ENCODE results near the gene TTC7B.

Gene TTC7B

DNA sequence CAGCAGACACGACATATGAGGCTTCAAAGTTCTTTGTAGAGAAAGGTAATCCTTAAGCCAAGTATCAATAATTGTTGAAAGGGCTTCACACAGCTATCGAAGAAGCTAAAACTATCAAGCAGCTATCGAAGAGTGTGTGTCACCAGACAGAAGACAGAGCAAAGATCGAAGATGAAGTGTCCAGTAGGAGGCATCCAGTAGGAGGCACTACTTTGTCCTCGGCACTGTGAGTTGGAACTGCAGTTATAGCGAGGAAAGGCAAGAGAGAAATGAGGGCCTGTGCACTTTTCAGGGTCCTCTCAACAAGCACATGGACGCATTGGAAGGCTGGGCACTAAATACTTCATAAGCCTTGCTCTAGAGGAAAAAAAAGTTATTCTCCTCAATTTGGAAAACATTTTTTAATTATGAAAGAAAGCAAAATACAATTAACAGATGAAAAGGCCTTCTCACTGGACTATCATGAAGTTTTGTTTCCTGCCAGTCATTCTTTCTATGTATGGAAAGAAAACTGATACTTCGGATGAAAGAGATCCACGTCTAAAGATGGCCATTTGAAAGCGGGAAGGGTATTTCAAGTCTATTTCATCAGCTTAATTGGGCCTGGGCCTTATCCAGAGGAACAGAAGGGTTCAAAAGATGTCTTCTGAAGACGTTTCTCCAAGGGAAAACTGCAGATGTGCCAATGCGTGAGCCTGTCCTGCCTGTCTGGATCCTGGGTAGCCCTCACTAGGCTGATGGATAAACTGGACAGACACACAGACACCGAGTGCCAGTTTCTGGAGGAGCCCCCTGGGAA lies 244.9 kb downstream of the TTC7B start:
- DNase-seq = no peak

DNA sequence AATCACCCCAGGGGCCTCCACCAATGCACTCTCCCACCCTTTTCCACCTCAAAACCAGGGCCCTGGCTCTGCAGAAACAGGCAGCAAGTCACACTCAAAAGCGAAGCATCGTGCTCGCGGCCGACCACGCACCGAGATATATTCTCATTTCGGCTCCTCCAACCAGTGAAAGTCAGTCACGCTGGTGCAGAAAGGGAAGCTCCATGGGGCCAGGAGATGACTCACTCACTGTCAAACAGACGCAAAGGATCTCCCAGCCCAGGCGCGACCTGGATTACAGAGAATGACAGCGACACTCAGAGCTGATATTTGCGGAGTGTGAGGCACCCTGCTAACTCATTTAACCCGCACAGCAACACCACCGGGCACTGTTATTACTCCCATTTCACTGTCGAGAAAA lies 245.8 kb downstream of the TTC7B start:
- DNase-seq = no peak

- no peak for DNase-seq
Observed at GRCh38 chr14:90569606-90570387, 246.4 kb downstream of the TTC7B start.

DNA sequence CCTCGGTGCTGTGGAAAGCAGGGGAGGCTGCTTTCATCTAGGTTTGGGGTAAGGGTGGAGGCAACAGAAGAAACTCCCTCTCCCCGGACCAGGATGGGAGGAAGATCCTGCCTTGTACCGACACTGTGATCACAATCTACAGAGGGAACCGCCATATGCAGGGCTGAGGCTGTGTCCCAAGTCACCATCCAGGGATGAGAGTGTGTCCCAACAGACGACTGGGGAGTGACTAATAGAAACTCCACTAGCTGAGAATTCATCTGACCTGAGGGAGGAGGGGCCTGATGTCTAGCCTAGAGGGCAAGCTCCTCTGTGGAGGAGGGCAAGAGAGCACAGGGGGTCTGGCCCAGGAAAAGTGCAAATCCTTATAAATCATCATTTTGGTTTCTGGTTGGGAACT lies 247.0 kb downstream of the TTC7B start:
- DNase-seq = no peak

- DNase-seq = no peak
Observed at GRCh38 chr14:90568405-90568804, 247.8 kb downstream of the TTC7B start.

DNA sequence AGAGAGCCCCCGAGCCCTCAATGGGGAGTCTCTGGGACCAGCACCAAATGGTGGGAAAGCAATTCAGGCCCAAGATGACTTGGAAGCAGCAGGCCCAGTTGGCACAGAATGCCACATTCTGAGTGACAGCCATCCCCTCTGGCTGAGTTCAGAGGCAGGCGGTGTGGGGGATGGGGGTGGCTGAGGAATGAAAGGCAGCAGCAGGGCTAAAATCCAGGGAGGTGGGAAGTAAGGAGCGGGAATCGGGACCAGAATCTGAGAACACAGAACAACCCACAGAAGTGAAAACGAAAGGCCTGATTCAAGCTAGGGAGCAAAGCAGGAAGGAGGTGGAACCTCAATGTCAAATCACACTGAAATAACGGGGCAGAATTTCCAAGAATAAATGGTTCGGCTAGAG lies 248.2 kb downstream of the TTC7B start:
- no peak for DNase-seq

DNA sequence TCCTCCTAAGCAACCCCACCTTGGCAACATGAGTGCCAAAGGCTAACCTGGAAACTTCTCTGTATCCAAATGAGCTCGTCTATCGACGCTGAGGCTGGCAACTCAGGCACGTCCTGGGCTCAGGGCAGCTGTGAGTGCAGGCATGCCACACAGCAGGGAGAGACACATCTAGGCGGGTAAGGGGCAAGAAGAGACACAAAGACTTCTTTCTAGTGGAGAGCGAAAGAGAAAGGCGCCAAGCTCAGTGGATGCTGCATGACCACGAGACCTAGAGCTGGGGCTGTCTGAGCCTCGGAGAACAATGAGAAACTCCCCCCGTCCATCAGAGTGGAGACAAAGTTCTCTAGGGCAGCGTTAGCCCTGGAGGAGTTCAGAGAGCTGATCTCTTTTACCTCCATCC lies 249.0 kb downstream of the TTC7B start:
- DNase-seq = no peak

DNA sequence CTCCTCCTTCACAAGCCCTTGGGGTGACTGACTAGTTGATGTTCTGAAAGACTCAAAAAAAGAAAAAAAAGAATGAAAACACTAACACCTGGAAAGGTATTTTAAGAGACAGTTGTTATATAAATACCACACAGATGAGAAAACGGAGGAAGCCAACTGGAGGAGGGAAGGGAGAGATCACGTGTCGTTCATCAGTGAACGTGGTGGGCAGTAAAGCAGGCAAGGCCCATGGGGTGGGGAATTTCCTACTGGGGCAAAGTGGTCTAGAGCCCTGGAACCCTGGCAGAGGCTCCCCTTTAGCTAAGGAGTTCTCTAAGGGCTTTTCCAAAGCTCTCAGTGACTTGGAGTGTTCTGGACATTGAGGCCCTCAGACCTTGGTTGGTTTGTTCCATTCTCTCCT lies 249.7 kb downstream of the TTC7B start:
- DNase-seq = no peak

DNA sequence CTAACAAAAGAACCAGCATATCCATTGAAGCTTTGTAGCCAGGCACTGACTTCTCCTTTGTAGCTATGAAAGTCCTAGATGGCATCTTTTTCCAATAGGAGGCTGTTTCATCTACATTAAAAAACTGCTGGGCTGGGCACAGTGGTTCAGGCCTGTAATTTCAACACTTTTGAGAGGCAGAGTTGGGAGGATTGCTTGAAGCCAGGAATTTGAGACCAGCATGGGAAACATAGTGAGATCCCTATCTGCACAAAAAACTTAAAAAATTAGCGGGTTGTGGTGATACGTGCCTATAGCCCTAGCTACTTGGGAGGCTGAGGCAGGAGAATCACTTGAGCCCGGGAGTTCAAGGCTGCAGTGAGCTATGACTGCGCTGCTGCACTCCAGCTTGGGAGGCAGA lies 251.7 kb downstream of the TTC7B start:
- no peak for DNase-seq

GRCh38 chr14:90562652-90563051 lies 253.6 kb downstream of the TTC7B start:
- DNase-seq = no peak

DNA sequence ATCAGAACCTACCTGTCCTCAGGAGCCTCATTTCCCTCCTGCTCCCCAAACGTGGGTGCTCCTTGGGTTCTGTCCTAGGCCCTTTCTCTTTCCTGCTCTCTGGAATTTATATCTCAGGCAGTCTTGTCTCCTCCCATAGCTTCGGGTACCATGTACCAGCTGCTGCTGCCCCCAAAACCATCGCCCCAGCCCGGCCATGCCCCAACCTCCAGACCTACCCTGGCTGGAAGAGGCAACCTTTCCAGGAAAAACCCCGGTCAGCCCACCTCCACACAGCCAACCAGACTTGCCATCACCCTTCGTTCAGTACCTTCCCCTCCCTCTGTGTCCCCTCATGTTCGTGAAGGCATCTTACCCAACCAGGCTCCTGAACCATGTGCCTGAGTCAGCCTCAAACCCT lies 254.3 kb downstream of the TTC7B start:
- DNase-seq = no peak

DNA sequence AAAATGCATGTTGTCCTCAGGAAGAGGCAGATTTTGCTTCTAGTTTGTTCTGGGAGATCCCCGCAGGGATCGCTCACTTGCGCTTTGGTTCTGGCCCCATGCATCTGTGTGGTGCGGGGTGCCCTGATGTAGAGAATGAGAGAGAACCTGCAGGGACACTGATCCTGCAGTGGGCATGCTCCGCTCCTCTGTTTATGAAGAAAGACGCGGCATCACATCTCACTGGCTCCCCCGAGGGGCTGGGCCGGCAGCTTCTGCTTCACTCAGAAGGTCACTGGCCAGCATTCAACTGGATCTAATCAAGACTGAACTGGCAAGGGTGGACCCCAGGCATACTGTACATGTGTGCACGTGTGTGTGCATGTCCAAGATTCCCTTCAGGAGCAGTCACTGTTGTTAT lies 255.2 kb downstream of the TTC7B start:
- DNase-seq = no peak

- no peak for DNase-seq
Observed at GRCh38 chr14:90560558-90560957, 255.7 kb downstream of the TTC7B start.

GRCh38 chr14:90559811-90560492 lies 256.3 kb downstream of the TTC7B start:
- DNase-seq = no peak

GRCh38 chr14:90558983-90559590 lies 257.1 kb downstream of the TTC7B start:
- no peak for DNase-seq

GRCh38 chr14:90558041-90558982 lies 257.9 kb downstream of the TTC7B start:
- DNase-seq = no peak

- DNase-seq = no peak
Observed at GRCh38 chr14:90557516-90557915, 258.7 kb downstream of the TTC7B start.

GRCh38 chr14:90556666-90557450 lies 259.4 kb downstream of the TTC7B start:
- no peak for DNase-seq

GRCh38 chr14:90556012-90556477 lies 260.2 kb downstream of the TTC7B start:
- DNase-seq = no peak

DNA sequence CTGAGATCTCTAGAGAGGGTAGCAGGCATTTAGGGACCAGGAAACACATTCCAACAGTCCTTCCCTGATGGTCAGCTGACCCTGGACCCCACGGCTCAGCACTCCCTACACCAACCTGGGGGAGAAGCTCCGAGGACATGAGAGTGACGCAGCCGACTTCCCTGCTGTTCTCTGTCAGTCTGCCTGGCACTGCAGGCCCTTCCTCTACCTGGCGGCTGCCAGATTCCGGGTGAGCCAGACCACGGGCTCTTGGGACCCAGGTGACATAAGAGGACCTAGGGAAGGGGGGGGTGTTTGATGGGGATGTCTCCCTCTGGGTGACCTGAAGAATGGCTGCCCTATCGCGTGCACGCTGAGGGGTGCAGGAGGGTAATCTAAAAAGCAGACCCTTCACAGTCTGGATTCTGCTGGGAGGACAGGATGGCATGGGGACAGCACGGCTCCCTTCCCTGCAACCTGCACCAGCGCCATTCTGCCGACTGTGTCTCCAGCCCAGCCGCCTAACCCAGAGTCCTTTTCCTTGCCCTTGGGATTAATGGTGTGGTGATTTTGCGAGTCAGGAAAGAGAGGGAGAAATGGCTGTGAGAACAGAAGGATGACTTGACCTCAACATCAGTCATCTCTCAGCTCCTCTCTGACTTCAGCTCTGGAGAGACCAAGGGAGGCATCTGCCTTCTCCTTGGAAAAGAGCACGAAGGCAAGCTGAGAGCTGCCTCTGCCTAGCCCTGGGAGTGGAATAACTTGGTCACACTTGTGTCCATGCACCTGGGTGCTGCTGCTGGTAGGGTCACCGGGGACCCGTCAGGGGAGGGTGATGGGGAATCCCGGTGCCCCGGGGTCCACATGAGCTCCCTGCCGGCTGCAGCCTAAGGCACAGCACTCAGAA lies 260.9 kb downstream of the TTC7B start:
- DNase-seq = no peak

Data from T-helper 9 cell (primary cell).